ENCODE data around the gene APOBEC3A. TPM values are rescaled to one million over a fixed set of nuclear protein-coding genes. Genes with fewer than 3 reads are reported as not detected.

The APOBEC3A gene
- total RNA-seq, 1 experiment from 2014 or later, result not detected

DNA sequence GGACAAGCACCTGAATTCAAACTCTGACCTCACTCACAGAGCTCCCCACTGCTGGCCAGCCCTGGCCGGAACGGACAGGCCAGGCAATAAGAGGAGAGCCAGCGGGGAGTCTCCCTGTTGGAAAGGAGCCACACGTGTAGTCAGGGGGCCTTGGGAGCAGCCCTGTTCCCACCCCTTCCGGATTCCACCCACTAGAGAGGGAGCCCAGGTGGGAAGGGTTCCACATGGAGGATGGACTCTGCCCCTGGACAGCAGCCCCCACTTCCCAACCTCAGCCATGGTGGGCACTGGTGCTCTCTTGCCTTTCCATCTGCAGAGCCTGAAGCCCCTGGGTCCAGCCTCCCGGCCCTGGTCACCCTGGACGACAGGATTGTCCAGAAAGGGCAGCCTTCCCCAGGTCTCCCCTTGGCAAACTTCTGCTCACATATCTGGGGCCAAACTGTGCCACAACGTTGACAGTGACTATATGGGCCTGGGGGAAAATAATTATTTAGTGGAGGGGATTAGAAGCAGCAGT lies 7.5 kb upstream of the APOBEC3A start:
- TF ChIP-seq, protein P1, sequence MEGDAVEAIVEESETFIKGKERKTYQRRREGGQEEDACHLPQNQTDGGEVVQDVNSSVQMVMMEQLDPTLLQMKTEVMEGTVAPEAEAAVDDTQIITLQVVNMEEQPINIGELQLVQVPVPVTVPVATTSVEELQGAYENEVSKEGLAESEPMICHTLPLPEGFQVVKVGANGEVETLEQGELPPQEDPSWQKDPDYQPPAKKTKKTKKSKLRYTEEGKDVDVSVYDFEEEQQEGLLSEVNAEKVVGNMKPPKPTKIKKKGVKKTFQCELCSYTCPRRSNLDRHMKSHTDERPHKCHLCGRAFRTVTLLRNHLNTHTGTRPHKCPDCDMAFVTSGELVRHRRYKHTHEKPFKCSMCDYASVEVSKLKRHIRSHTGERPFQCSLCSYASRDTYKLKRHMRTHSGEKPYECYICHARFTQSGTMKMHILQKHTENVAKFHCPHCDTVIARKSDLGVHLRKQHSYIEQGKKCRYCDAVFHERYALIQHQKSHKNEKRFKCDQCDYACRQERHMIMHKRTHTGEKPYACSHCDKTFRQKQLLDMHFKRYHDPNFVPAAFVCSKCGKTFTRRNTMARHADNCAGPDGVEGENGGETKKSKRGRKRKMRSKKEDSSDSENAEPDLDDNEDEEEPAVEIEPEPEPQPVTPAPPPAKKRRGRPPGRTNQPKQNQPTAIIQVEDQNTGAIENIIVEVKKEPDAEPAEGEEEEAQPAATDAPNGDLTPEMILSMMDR (IDR thresholded peaks at IDR 0.05; ENCODE audit: insufficient read depth in 1 of 2, low read depth in 1 of 2, low read length in 1 of 2, severe bottlenecking in 1 of 2, unreplicated experiment in 1 of 2), result no peak
- H3K27me3 ChIP-seq (replicated peaks; ENCODE audit: control insufficient read depth, insufficient read depth, low read length), result no peaks in the 10 kb centered on the region
- H3K9me3 Mint-ChIP-seq (ENCODE audit: unreplicated experiment), result no peaks in the 10 kb centered on the region
- no peaks in the 10 kb centered on the region for H3K36me3 Mint-ChIP-seq (ENCODE audit: insufficient read depth, unreplicated experiment)
- H3K36me3 ChIP-seq (ENCODE audit: control insufficient read depth, insufficient read depth, low read length), result no peaks in the 10 kb centered on the region
- no TSS peak for BruUV-seq (replicated peaks)
- peaks cover 8% of the 10 kb centered on the region for H3K4me1 Mint-ChIP-seq (ENCODE audit: low read depth, unreplicated experiment)
- H3K9me3 ChIP-seq, result no peaks in the 10 kb centered on the region
- H3K27ac Mint-ChIP-seq (ENCODE audit: unreplicated experiment), result no peak overlapping the region
- DNase-seq, result no peak
- H3K4me3 ChIP-seq (ENCODE audit: low read depth, low read length), result no peak overlapping the region
- no peaks in the 10 kb centered on the region for H3K27me3 Mint-ChIP-seq (ENCODE audit: insufficient read depth, unreplicated experiment)
- intact Hi-C loops (cut with micrococcal nuclease; ENCODE audit: unreplicated experiment), result no loop called here
- ChIA-PET CTCF (interaction anchor here (1.6 kb wide), 1 partner anchor 11 kb away, joined by 3 read pairs; no protein-coding TSS in a partner anchor), POLR2A (no interaction called here)
- H3K4me3 Mint-ChIP-seq (ENCODE audit: unreplicated experiment), result no peak overlapping the region
- peaks cover 9% of the 10 kb centered on the region for H3K4me1 ChIP-seq

DNA sequence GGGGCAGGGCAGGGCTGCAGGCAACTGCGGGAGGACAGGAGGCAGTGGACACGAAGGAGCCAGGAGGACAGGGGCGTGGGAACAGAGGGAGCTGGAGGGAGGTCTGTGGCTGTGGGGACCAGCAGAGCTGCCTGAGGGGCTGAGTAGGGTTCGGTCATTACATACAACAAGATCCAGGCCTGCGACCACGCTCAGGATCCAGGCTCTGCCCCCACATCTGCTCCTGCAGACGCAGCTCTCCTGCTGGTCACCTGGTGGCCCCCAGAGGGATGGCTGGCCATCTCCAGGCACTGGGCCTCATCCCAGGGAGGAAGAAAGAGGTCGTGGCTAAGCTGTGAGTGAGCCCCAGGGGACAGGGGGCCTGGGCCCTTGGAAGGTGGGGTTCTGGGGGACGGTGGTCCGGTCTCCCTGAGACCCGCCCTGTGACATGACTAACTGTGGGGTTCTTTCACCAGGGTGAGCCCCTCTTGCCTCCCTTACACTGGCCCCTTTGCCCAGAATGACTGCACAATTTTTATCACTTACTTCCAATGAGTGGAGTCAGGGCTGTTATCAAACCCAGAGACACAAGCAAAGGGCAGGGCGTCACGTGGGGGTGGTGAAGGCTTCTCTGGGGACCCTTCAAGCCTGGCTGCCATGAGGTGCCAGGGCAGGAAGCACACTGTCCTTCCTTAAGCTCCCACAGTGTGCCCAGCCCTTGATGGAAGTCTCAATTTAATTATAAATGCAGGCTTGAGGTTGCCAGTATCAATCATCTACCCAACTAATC lies 6.7 kb upstream of the APOBEC3A start:
- H3K36me3 Mint-ChIP-seq (ENCODE audit: insufficient read depth, unreplicated experiment), result no peaks in the 10 kb centered on the region
- TF ChIP-seq, protein P1 (IDR thresholded peaks at IDR 0.05; ENCODE audit: insufficient read depth in 1 of 2, low read depth in 1 of 2, low read length in 1 of 2, severe bottlenecking in 1 of 2, unreplicated experiment in 1 of 2), result no peak
- CTCF ChIA-PET, result interaction anchor here (1.6 kb wide), 1 partner anchor 12 kb away, joined by 3 read pairs; no protein-coding TSS in a partner anchor
- DNase-seq, result no peak
- Histone ChIP-seq H3K9me3 (no peaks in the 10 kb centered on the region), H3K27me3 (replicated peaks; ENCODE audit: control insufficient read depth, insufficient read depth, low read length) (no peaks in the 10 kb centered on the region), H3K4me1 (peaks cover 17% of the 10 kb centered on the region), H3K36me3 (ENCODE audit: control insufficient read depth, insufficient read depth, low read length) (no peaks in the 10 kb centered on the region), H3K4me3 (ENCODE audit: low read depth, low read length) (no peak overlapping the region)
- no peak overlapping the region for H3K27ac Mint-ChIP-seq (ENCODE audit: unreplicated experiment)
- intact Hi-C loops (cut with micrococcal nuclease; ENCODE audit: unreplicated experiment), result no loop called here
- BruUV-seq (replicated peaks), result no TSS peak
- no peaks in the 10 kb centered on the region for H3K27me3 Mint-ChIP-seq (ENCODE audit: insufficient read depth, unreplicated experiment)
- peaks cover 10% of the 10 kb centered on the region for H3K4me1 Mint-ChIP-seq (ENCODE audit: low read depth, unreplicated experiment)
- H3K4me3 Mint-ChIP-seq (ENCODE audit: unreplicated experiment), result no peak overlapping the region
- H3K9me3 Mint-ChIP-seq (ENCODE audit: unreplicated experiment), result no peaks in the 10 kb centered on the region
- POLR2A ChIA-PET, result no interaction called here

DNA sequence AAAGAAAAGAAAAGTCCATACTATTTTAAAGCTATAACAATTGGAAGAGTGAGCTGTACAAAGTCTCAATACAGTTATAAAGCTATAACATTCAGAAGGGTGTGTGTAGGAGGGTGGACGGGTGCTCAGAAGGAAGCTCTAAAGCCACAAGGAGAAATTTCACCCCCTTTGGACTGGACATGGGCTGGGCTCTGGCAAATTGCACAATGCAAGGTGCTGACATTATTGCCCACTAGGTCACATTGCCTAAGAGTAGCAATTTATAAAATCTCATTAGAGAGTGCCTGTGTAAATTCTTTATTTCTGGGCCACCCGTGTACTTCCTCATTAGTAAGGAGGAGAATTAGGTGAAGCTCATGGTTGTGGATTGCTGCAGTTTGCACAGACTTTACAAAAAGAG lies 5.7 kb upstream of the APOBEC3A start:
- POLR2A ChIA-PET, result interaction anchor here (0.6 kb wide), 1 partner anchor 31 kb away, joined by 3 read pairs; no protein-coding TSS in a partner anchor
- H3K4me1 ChIP-seq, result peaks cover 14% of the 10 kb centered on the region
- BruUV-seq (replicated peaks), result no TSS peak
- H3K36me3 Mint-ChIP-seq (ENCODE audit: insufficient read depth, unreplicated experiment), result no peaks in the 10 kb centered on the region
- CTCF ChIA-PET, result interaction anchor here (1.6 kb wide), 1 partner anchor 13 kb away, joined by 3 read pairs; no protein-coding TSS in a partner anchor
- no peaks in the 10 kb centered on the region for H3K36me3 ChIP-seq (ENCODE audit: control insufficient read depth, insufficient read depth, low read length)
- no peaks in the 10 kb centered on the region for H3K9me3 ChIP-seq
- intact Hi-C loops (cut with micrococcal nuclease; ENCODE audit: unreplicated experiment), result no loop called here
- H3K4me3 ChIP-seq (ENCODE audit: low read depth, low read length), result no peak overlapping the region
- no peak for DNase-seq
- no peaks in the 10 kb centered on the region for H3K9me3 Mint-ChIP-seq (ENCODE audit: unreplicated experiment)
- H3K27me3 Mint-ChIP-seq (ENCODE audit: insufficient read depth, unreplicated experiment), result no peaks in the 10 kb centered on the region
- H3K27me3 ChIP-seq (replicated peaks; ENCODE audit: control insufficient read depth, insufficient read depth, low read length), result no peaks in the 10 kb centered on the region
- no peak overlapping the region for H3K27ac Mint-ChIP-seq (ENCODE audit: unreplicated experiment)
- TF ChIP-seq, protein P1 (IDR thresholded peaks at IDR 0.05; ENCODE audit: insufficient read depth in 1 of 2, low read depth in 1 of 2, low read length in 1 of 2, severe bottlenecking in 1 of 2, unreplicated experiment in 1 of 2), result no peak
- peaks cover 5% of the 10 kb centered on the region for H3K4me1 Mint-ChIP-seq (ENCODE audit: low read depth, unreplicated experiment)
- no peak overlapping the region for H3K4me3 Mint-ChIP-seq (ENCODE audit: unreplicated experiment)

Data from Caco-2 (cell line).